GM12801 (cell line): ENCODE data around the gene RBP7.

Experiments used
- CTCF ChIP-seq: IDR thresholded peaks from one replicate; pipeline ENCODE4 v1.5.1; 2011; ENCODE audit warnings: control low read depth; ENCODE audit not compliant: insufficient read length; ENCODE audit errors: extremely low read depth

The RBP7 gene

GRCh38 chr1:9996624-9997582 lies at the start of gene RBP7:
Gene RBP7, plus strand, starts transcription at chr1:9997228. Its CDS starts 31 bp downstream, at chr1:9997259.
- TF ChIP-seq CTCF, result no peak

DNA sequence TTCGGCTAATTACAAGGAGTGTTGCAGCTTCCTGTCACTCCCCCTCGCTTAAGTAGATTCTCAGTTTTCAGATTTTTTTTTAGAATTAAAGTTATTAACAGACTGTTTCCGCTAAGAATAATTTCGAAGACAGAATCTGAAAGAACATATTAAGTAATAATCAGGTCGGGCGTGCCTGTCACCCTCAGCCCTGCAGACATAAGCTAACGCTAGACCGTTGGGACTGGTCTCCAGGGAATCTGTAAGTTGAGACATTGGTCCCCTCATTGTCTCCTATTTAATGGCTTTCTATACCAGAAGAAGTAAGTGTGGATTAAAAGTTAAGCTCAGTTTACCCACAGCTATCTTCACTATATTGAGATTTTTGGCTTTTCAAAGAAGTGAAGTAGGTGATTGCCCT lies 39.3 kb upstream of the RBP7 start:
- TF ChIP-seq CTCF, result no peak

- no peak for TF ChIP-seq CTCF
These were observed 37.0 kb upstream of the RBP7 start for GRCh38 chr1:9960011-9960410.

- TF ChIP-seq CTCF, result no peak
These were observed 36.1 kb upstream of the RBP7 start for GRCh38 chr1:9960706-9961562.

GRCh38 chr1:9984253-9984652 lies 12.8 kb upstream of the RBP7 start:
- TF ChIP-seq CTCF, result no peak

DNA sequence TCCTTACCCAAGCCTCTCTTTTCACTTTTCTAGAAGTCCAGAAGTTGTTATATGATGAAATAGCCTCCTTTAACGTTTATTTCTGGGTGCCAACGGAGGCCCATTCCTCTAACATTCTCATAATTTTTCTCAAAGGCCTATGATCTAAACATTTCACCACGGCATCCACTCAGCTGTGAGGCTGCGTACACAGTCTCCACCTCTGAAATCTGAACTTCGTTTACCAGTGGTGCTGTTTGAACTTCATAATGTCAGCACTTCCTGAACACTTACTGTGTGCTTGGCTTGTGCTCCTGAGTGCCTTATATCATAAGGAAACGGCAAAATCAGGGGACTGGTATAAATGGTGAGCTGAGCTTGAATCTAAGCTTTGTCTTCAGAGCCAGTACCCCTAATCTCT lies 12.0 kb upstream of the RBP7 start:
- TF ChIP-seq CTCF, result no peak

- no peak for TF ChIP-seq CTCF
These were observed 7.3 kb upstream of the RBP7 start for GRCh38 chr1:9989773-9990172.
